NCI-H1436 (cell line): ENCODE results near the gene ZMYND12.

Experiments
- DNase-seq: peaks from one replicate; lab custom pipeline; 2025; lab: John Stamatoyannopoulos, UW

Gene ZMYND12

DNA sequence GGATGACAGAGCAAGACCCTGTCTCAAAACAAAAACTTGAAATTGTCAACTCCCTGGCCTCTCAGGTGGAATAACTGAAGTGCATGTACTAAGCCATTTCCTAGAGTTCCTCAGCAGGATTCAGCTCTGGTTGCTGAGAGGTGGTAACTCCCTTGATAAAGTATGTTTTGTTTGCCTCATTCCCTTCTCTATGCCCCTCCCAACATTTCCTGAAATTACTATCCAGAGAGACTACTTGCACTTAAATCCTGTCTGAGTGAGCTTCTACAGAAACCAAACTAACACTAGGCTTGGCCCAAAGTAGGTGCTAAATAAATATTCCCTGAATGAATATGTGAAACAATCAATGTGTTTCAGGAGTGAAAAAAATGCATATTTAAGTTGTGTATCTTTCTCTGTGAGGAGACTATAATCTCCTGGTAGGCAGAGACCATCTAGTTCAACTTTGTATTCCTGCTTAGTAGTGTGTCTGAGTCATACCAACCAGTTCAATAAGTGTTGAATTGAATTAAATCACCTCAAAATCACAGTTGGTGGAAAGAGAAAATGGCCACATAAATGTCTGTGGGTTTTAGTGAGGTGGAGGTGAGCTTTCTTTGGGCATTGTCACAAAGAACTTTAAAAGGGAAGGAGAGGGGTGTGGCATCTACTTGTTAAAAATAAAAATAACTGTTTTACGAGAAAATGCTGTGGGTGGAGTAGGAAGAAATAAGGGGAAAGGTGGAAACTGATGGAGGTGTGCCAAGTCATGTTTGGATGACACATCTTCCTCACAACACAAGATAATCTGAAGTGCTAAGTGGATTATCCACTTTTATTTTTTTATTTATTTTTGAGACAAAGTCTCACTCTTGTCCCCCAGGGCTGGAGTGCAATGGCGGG, 62.6 kb downstream of the ZMYND12 start:
- DNase-seq, result no peak

DNA sequence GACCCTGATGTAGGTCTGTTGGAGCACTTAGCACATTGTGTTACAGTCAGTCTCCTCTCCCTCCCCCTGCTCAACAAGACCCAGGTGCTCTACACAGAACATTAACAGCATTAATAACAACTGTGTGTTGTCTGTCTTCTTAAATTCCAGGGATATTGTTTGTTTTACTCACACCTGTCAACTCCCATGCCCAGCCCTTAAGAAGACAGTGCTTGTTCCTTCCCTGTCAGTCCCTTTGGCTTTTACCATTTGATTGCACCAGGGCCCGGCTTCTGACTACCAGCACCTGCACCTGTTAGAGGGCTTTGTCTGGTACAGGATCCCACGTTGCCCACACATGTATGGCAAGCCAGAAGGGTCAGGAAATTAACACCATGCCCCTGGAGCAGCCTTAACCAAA, 63.6 kb downstream of the ZMYND12 start:
- DNase-seq, result no peak

DNA sequence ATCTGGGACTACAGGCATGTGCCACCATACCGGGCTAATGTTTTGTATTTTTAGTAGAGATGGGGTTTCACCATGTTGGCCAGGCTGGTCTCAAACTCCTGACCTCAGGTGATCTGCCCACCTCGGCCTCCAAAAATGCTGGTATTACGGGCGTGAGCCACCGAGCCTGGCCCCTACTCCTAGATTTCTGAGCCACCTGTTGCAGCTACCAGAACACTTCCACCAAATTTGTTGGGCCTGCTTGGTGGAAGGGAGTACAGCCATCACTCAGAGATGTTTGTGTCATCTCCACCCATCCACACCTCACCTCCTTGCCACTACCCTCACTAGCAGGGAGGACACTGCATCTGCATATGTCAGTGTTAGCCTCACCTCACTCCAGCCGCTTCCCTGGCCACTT, 69.8 kb downstream of the ZMYND12 start:
- DNase-seq, result no peak

DNA sequence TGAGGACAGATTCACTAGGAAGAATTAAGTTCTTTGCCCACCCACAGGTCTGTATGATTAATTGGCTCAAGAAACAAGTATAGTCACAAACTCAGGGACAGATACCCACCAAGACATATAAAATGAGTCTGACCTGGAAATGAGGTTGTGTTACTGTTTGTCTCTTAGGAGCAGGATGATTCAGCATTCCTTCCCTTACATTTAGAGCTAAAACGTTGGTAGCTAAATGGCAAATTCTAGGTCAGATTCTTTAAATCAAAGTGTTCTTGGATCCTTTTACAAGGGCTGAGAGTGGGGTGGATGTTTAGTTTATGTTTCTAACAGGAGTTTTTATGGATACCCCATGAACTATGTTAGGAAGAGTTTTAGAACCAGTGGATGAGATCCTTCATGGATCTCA, 70.5 kb downstream of the ZMYND12 start:
- no peak for DNase-seq

DNA sequence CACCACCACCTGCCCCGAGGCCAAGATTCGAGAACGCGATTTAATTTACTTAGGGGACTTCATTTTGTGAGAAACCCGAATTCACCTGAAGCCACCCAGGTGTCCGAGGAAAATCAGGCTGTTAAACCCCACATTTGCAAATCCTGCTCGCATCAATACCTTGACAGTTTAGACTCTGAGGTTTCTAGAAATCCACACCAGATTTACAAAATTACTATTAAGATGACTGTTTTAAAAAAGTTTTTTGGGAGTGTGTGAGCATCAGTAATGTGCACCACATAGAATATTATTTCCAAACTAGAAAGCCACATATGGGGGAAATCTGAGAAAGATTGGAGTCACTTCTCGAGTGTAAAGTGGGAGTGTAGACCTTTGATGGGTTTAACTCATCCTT, 74.5 kb downstream of the ZMYND12 start:
- no peak for DNase-seq

DNA sequence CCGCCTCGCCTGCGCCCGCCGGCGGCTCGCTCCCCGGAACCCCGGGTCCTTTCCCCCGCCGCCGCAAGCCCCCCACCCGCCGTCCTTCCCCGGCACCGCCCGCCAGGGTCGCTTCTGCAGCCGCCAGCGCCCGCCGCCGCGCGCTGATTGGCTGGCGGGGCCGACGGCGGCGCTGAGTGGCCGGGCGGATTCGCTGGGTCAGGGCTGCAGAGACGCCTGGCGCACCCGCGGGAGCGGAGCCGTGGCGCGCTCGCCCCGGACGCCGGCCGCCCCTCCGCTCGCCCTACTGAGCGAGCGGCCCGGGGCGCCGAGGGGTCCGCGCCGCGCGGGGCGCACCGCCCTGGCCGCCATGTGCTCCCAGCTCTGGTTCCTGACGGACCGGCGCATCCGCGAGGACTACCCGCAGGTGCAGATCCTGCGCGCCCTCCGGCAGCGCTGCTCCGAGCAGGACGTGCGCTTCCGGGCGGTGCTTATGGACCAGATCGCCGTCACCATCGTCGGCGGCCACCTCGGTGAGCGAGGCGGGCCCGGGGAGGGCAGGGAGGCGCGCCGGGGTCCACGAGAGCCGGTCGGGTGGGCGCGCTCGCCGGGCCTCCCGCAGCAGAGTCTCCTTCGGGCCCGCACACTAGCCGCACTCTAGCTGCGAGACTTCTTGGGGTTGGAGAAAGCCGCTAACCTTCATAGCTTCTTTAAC, 75.1 kb downstream of the ZMYND12 start, which contains the start of gene RIMKLA:
RIMKLA (plus strand) TSS at position 207 of the 694 bp plus-strand sequence; CDS start at position 350, 143 bp downstream.
- peak; percentile 83 for DNase-seq
